ENCODE measurements around the gene PYCR2. TPM values are rescaled to one million over a fixed set of nuclear protein-coding genes. Genes with fewer than 3 reads are reported as not detected.

Gene PYCR2
- total and polyA plus RNA-seq, 2 of the 8 experiments (the other 6 are each of a cell fraction or from before 2014, with no cell fraction given), result 79.3 to 84.6 TPM

DNA sequence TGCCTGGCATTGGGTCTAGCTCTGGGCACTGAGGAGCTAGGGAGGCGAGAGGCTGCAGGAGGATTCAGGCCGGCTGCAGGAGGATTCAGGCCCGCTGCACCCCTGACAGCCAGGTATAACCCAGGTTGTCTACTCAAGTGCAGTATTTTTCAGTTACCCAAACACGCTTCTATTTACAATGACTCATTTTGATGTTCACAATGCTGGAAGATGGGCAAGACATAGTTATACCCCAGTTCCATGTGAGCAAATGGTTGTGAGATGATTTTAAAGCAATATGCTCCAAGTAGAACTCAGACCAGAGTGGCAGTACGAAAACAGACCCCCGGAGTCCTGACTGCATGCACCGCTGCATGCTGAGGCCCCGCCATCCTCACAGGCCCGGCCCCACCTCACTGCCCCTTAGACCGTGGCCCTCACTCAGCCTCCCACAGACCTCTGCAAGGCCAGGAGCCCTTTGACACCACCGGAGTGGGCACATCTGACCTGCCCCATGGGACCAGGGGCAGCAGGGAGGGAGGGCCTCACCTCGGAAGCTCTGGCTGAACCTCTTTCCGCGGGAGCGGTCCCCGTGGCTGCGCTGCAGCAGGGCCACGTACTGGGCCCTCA is 35.7 kb downstream of the PYCR2 start:
- Histone ChIP-seq H3K27me3 (replicated peaks in 1 of 4; ENCODE audit: control insufficient read depth in 3 of 4, extremely low read depth in 1 of 4, insufficient read depth in 3 of 4, low read length in 3 of 4) (peaks cover 0 to 20% (median 8%) of the 10 kb centered on the region in 4 experiments; a peak in 5 of 7 replicates), H3K79me1 (ENCODE audit: low read depth, low read length) (no peaks in the 10 kb centered on the region), H3K4me2 (ENCODE audit: insufficient read depth in 1 of 2, low read depth in 2 of 2, low read length in 2 of 2) (peak overlapping the region; percentile 17 to 50; a peak in 1 of 4 replicates), H3K36me3 (ENCODE audit: control insufficient read depth in 2 of 4, insufficient read depth in 4 of 4, low read length in 3 of 4) (no peaks in the 10 kb centered on the region), H2BK12ac (ENCODE audit: low read depth, low read length) (peak overlapping the region; percentile 96; the same call in 1 of the 2 replicates), H3K4me1 (replicated peaks in 1 of 4; ENCODE audit: control insufficient read depth in 3 of 4, insufficient read depth in 4 of 4, low read length in 3 of 4) (peaks cover 10 to 34% (median 22%) of the 10 kb centered on the region in 4 experiments), H3K79me2 (ENCODE audit: control insufficient read depth in 1 of 2, insufficient read depth in 2 of 2, low read length in 2 of 2) (no peaks in the 10 kb centered on the region), H3K27ac (ENCODE audit: low read depth, low read length) (no peak overlapping the region), H2BK15ac (ENCODE audit: low read length) (0 out of 2 replicates have a peak overlapping the region, but pooled peaks have one; percentile 61), H3K14ac (ENCODE audit: insufficient read length) (no peak overlapping the region), H3K18ac (ENCODE audit: extremely low read depth, low read length) (peak overlapping the region; percentile 87; the same call in 1 of the 2 replicates), H2AK5ac (ENCODE audit: low read depth, low read length) (peak overlapping the region; percentile 17; the same call in 1 of the 2 replicates), H2BK120ac (replicated peaks; ENCODE audit: low read depth, low read length) (no peak overlapping the region), H4K5ac (ENCODE audit: insufficient read length, low read depth, low read length) (no peak overlapping the region), H4K91ac (replicated peaks; ENCODE audit: insufficient read length, low read length) (peak overlapping the region; percentile 1), H3K4ac (replicated peaks; ENCODE audit: insufficient read length, low read depth, low read length) (no peak overlapping the region), H2BK20ac (ENCODE audit: low read length) (peak overlapping the region; percentile 86; the same call in 1 of the 2 replicates), H3K9me3 (ENCODE audit: insufficient read depth in 2 of 2, low read depth in 1 of 2, low read length in 1 of 2) (no peaks in the 10 kb centered on the region), H3K9ac (replicated peaks in 1 of 4; ENCODE audit: extremely low read depth in 1 of 4, low read depth in 3 of 4, low read length in 3 of 4) (no peak overlapping the region; a peak in 1 of 7 replicates), H3K23ac (ENCODE audit: insufficient read length) (no peak overlapping the region), H2AFZ (ENCODE audit: low read length) (no peak overlapping the region), H3K4me3 (ENCODE audit: extremely low read depth in 1 of 4, insufficient read depth in 2 of 4, low read depth in 3 of 4, low read length in 4 of 4) (no peak overlapping the region), H4K8ac (ENCODE audit: extremely low read depth, insufficient read depth, low read length) (peak overlapping the region; percentile 63; the same call in 1 of the 2 replicates), H3K23me2 (ENCODE audit: low read depth, low read length) (no peaks in the 10 kb centered on the region; the same call in 1 of the 2 replicates), H4K20me1 (replicated peaks in 1 of 2; ENCODE audit: control insufficient read depth in 1 of 2, insufficient read depth in 2 of 2, low read length in 2 of 2) (no peaks in the 10 kb centered on the region), H3K56ac (replicated peaks; ENCODE audit: insufficient read length, low read depth, low read length) (no peak overlapping the region), H2BK5ac (ENCODE audit: low read depth, low read length) (peak overlapping the region; percentile 75; the same call in 1 of the 2 replicates)
- POLR2A ChIA-PET (ENCODE audit: partially characterized antibody), result interaction anchor here (1.0 to 5.7 kb wide), 8 partner anchors 7 to 111 kb away, joined by 3 to 27 read pairs (median 6); partner anchors contain the start of genes SDE2 and TMEM63A
- WGBS, 2 experiments (ENCODE audit: extremely low coverage in 1 of 2, insufficient coverage in 1 of 2, insufficient read length in 1 of 2, insufficient replicate concordance in 2 of 2, low coverage in 1 of 2, low lambda C conversion rate in 2 of 2, missing lambda C conversion rate in 1 of 2), result 86% methylated on average over 18 of the region's 18 CpGs; no CpG with 5 or more reads in 1 of the 2 experiments
- CTCF ChIA-PET (ENCODE audit: partially characterized antibody), result interaction anchor here (0.7 to 21.3 kb wide), 14 partner anchors 11 to 413 kb away, joined by 3 to 406 read pairs (median 6); no protein-coding TSS in a partner anchor
- DNase-seq (ENCODE audit: low read depth in 1 of 2, low spot score in 2 of 2) (no peak), FAIRE-seq (no peak)
- no peak for TF ChIP-seq RAD21 (IDR thresholded peaks at IDR 0.05 in 1 of 2, conservative IDR thresholded peaks at IDR 0.05 in 1 of 2; ENCODE audit: low read depth in 2 of 2, low read length in 2 of 2)
- TF ChIP-seq POLR2A (IDR thresholded peaks at IDR 0.05; ENCODE audit: control extremely low read depth in 1 of 2, low read depth in 2 of 2, low read length in 2 of 2), result no peak
- TF ChIP-seq JUND (IDR thresholded peaks at IDR 0.05; ENCODE audit: low read length), result no peak
- TF ChIP-seq CHD2 (IDR thresholded peaks at IDR 0.05; ENCODE audit: low read length), result no peak
- no peak for TF ChIP-seq SIX5 (IDR thresholded peaks at IDR 0.05; ENCODE audit: low read depth, low read length)
- no peak for TF ChIP-seq CBX8 (IDR thresholded peaks at IDR 0.05; ENCODE audit: borderline replicate concordance, low read depth, low read length)
- no peak for TF ChIP-seq SRF (IDR thresholded peaks at IDR 0.05; ENCODE audit: low read depth, low read length)
- TF ChIP-seq, protein P1, sequence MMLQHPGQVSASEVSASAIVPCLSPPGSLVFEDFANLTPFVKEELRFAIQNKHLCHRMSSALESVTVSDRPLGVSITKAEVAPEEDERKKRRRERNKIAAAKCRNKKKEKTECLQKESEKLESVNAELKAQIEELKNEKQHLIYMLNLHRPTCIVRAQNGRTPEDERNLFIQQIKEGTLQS (IDR thresholded peaks at IDR 0.05; ENCODE audit: insufficient read depth, low read depth, low read length), result no peak
